Fibroblast of lung (primary cell): ENCODE data around the gene MAML3. TPM values are rescaled to one million over a fixed set of nuclear protein-coding genes. Genes with fewer than 3 reads are reported as not detected.

Experiments used
- DNase-seq, 2 donors: peaks; one replicate each; pipeline versions ENCODE4 v3.0.0 to v3.0.0-alpha.2; 2010; ENCODE audit warnings: low read depth in 2 of 2
- H2AFZ ChIP-seq: 2 replicates; pipeline ENCODE4 v1.5.1; 2012; ENCODE audit warnings: low read length, control low read depth, inconsistent platforms
- H3K27ac ChIP-seq: 2 replicates; pipeline ENCODE4 v1.5.1; 2011; ENCODE audit warnings: low read length, control low read depth; ENCODE audit not compliant: insufficient read depth
- H3K27me3 ChIP-seq: 2 replicates; pipeline ENCODE4 v1.5.1; 2011; ENCODE audit warnings: mild to moderate bottlenecking, low read length; ENCODE audit not compliant: control insufficient read depth, insufficient read depth
- H3K36me3 ChIP-seq: 2 replicates; pipeline ENCODE4 v1.5.1; 2011; ENCODE audit warnings: low read length; ENCODE audit not compliant: control insufficient read depth, insufficient read depth
- H3K4me1 ChIP-seq: 2 replicates; pipeline ENCODE4 v1.5.1; 2011; ENCODE audit warnings: low read length; ENCODE audit not compliant: control insufficient read depth, insufficient read depth; ENCODE audit errors: extremely low read depth
- H3K4me2 ChIP-seq: 2 replicates; pipeline ENCODE4 v1.5.1; 2011; ENCODE audit warnings: low read length, control low read depth; ENCODE audit not compliant: insufficient read depth; ENCODE audit errors: extremely low read depth
- H3K4me3 ChIP-seq, 4 experiments: fragments of 200-600 bp in 1 of 4; sonication (generic) in 1 of 4; replicated peaks in 1 of 4; 2 replicates each; pipeline ENCODE4 v1.5.1; 2011 to 2016; ENCODE audit warnings: low read length in 4 of 4, low read depth in 3 of 4, mild to moderate bottlenecking in 3 of 4, control low read depth in 2 of 4, inconsistent platforms in 1 of 4, mixed read lengths in 1 of 4; ENCODE audit not compliant: insufficient read depth in 1 of 4; ENCODE audit errors: control extremely low read depth in 1 of 4
- H3K79me2 ChIP-seq: 2 replicates; pipeline ENCODE4 v1.5.1; 2012; ENCODE audit warnings: mild to moderate bottlenecking, low read length, inconsistent platforms; ENCODE audit not compliant: control insufficient read depth, insufficient read depth
- H3K9ac ChIP-seq: 2 replicates; pipeline ENCODE4 v1.5.1; 2011; ENCODE audit warnings: mild to moderate bottlenecking, low read length, control low read depth; ENCODE audit not compliant: insufficient read depth
- H3K9me3 ChIP-seq: 2 replicates; pipeline ENCODE4 v1.5.1; 2012; ENCODE audit warnings: low read depth, low read length; ENCODE audit not compliant: control insufficient read depth, insufficient read depth
- H4K20me1 ChIP-seq: 2 replicates; pipeline ENCODE4 v1.5.1; 2011; ENCODE audit warnings: low read length; ENCODE audit not compliant: control insufficient read depth, insufficient read depth; ENCODE audit errors: extremely low read depth
- EZH2 ChIP-seq: IDR thresholded peaks from 2 replicates; pipeline ENCODE4 v1.5.1; 2012; ENCODE audit warnings: low read length, control low read depth, mild to moderate bottlenecking; ENCODE audit errors: missing control alignments
- polyA plus RNA-seq, 2 donors: library from polyadenylated mRNA; depleted of rRNA in 1 of 2; stranded (reverse) in 1 of 2; unstranded in 1 of 2; fragments of >200 nt; gene quantifications; 2 replicates each; pipeline ENCODE4 v1.2.1, GENCODE V29; 2011 to 2012; ENCODE audit warnings: missing spikeins in 1 of 2
- total RNA-seq: library from RNA; depleted of rRNA; stranded (reverse); fragments of >200 nt; gene quantifications from 2 replicates; pipeline ENCODE4 v1.2.1, GENCODE V29; 2014
- TF ChIP-seq, protein P1 (sequence below), 2 donors: IDR thresholded peaks in 1 of 2; conservative IDR thresholded peaks in 1 of 2; 1 replicate in 1 of 2; 2 replicates in 1 of 2; pipeline ENCODE4 v1.5.1; 2011 to 2012; ENCODE audit warnings: low read length in 2 of 2, control low read depth in 1 of 2, inconsistent platforms in 1 of 2, low read depth in 1 of 2, mild to moderate bottlenecking in 1 of 2

Gene MAML3
- total and polyA plus RNA-seq, 2 donors (not counting 1 experiment from before 2014, with no cell fraction given), result 2.0 to 2.8 TPM

DNA sequence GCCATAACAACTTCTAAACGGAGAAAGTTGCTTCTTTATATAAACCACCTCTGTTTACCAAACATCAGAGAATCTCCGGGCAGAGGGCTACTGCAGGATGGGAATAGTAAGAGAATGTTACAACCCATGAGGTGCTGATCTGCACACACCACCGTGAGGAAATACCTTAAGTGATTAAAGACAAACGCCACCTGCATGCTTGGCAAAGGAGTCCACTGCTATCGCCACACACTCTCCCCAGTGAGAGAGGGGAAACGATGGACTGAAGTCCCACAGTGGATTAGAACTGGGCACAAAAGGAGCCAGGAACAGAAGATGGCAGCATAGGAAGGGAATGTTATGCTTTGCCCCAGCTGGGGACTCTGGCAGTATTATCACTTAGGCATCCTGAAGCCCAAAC is 15.6 kb downstream of the MAML3 start:
- Histone ChIP-seq H2AFZ (peak overlapping the region; percentile 66), H3K4me1 (peaks cover 27% of the 10 kb centered on the region), H3K4me3 (peak overlapping the region in 1 of 4 experiments; percentile 4), H3K4me2 (peak overlapping the region; percentile 67), H3K27ac (no peak overlapping the region), H3K9me3 (no peaks in the 10 kb centered on the region), H4K20me1 (no peaks in the 10 kb centered on the region), H3K36me3 (no peaks in the 10 kb centered on the region), H3K9ac (no peak overlapping the region), H3K79me2 (no peaks in the 10 kb centered on the region), H3K27me3 (no peaks in the 10 kb centered on the region)
- no peak for DNase-seq
- TF ChIP-seq, protein P1, sequence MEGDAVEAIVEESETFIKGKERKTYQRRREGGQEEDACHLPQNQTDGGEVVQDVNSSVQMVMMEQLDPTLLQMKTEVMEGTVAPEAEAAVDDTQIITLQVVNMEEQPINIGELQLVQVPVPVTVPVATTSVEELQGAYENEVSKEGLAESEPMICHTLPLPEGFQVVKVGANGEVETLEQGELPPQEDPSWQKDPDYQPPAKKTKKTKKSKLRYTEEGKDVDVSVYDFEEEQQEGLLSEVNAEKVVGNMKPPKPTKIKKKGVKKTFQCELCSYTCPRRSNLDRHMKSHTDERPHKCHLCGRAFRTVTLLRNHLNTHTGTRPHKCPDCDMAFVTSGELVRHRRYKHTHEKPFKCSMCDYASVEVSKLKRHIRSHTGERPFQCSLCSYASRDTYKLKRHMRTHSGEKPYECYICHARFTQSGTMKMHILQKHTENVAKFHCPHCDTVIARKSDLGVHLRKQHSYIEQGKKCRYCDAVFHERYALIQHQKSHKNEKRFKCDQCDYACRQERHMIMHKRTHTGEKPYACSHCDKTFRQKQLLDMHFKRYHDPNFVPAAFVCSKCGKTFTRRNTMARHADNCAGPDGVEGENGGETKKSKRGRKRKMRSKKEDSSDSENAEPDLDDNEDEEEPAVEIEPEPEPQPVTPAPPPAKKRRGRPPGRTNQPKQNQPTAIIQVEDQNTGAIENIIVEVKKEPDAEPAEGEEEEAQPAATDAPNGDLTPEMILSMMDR (conservative IDR thresholded peaks at IDR 0.05 in 1 of 2, IDR thresholded peaks at IDR 0.05 in 1 of 2; ENCODE audit: low read depth in 1 of 2, low read length in 2 of 2), result no peak
- TF ChIP-seq EZH2, result no peak

GRCh38 chr4:140137671-140138070 is 16.3 kb downstream of the MAML3 start:
- Histone ChIP-seq H4K20me1 (no peaks in the 10 kb centered on the region), H3K9ac (no peak overlapping the region), H3K4me1 (peaks cover 27% of the 10 kb centered on the region), H3K79me2 (no peaks in the 10 kb centered on the region), H2AFZ (peak overlapping the region; percentile 61), H3K27me3 (no peaks in the 10 kb centered on the region), H3K9me3 (no peaks in the 10 kb centered on the region), H3K36me3 (no peaks in the 10 kb centered on the region), H3K4me3 (no peak overlapping the region), H3K4me2 (peak overlapping the region; percentile 67), H3K27ac (peak overlapping the region; percentile 13)
- DNase-seq, result peak; percentile 47 to 82
- TF ChIP-seq, protein P1 (conservative IDR thresholded peaks at IDR 0.05 in 1 of 2, IDR thresholded peaks at IDR 0.05 in 1 of 2; ENCODE audit: low read depth in 1 of 2, low read length in 2 of 2), result no peak
- no peak for TF ChIP-seq EZH2

- Histone ChIP-seq H3K27ac (no peak overlapping the region), H3K9ac (no peak overlapping the region), H3K4me1 (peaks cover 27% of the 10 kb centered on the region), H3K9me3 (no peaks in the 10 kb centered on the region), H3K36me3 (no peaks in the 10 kb centered on the region), H3K4me2 (no peak overlapping the region), H3K79me2 (no peaks in the 10 kb centered on the region), H3K27me3 (no peaks in the 10 kb centered on the region), H3K4me3 (no peak overlapping the region), H2AFZ (no peak overlapping the region), H4K20me1 (no peaks in the 10 kb centered on the region)
- TF ChIP-seq, protein P1 (conservative IDR thresholded peaks at IDR 0.05 in 1 of 2, IDR thresholded peaks at IDR 0.05 in 1 of 2; ENCODE audit: low read depth in 1 of 2, low read length in 2 of 2), result no peak
- TF ChIP-seq EZH2, result no peak
- DNase-seq, result peak; percentile 58 to 72
Measured at GRCh38 chr4:140136509-140136908, 17.5 kb downstream of the MAML3 start.
